ENCODE measurements around the gene HYAL3. TPM values are rescaled to one million over a fixed set of nuclear protein-coding genes. Genes with fewer than 3 reads are reported as not detected.
"Not testable (repeated sequence)": the region's sequence is repeated elsewhere in the genome, so short reads cannot be mapped to it uniquely, and the experiment has no call there.

The HYAL3 gene
- total RNA-seq, 2 donors from 2014 or later: 1.7 to 1.8 TPM

DNA sequence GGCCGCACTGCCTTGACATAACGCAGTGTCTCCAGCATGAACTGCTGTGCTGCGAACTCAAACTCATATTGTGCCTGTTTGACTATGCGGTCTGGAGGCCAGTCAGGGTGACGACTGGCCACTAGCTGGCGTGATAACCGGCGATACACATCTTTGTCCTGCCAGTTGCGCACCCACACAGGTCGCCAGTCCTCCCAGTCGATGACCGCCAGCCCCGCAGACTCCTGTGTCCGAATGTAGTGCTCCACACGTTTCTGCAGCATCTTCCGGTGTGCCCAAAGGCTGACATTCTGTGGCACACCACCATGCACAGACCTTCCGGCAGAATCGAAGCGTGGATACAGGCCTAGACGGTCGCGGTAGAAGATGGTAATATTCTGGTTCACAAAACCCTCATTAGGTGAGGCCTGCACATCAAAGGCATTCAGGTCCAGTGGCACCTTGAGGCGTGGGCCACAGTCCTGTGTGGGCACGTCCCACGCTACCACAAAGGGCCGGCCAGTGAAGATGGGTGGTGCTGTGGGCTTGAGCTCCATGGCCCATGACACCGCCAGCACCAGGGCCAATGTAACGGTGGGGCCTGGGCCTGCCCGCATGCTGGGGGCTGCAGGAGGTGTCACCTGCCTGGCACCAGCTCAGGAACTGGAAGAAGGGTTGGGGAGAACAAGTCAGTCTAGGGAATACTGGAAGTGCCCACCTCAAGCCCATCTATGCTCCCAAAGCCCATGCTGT is 20.9 kb upstream of the HYAL3 start:
- DNase-seq: no peak

DNA sequence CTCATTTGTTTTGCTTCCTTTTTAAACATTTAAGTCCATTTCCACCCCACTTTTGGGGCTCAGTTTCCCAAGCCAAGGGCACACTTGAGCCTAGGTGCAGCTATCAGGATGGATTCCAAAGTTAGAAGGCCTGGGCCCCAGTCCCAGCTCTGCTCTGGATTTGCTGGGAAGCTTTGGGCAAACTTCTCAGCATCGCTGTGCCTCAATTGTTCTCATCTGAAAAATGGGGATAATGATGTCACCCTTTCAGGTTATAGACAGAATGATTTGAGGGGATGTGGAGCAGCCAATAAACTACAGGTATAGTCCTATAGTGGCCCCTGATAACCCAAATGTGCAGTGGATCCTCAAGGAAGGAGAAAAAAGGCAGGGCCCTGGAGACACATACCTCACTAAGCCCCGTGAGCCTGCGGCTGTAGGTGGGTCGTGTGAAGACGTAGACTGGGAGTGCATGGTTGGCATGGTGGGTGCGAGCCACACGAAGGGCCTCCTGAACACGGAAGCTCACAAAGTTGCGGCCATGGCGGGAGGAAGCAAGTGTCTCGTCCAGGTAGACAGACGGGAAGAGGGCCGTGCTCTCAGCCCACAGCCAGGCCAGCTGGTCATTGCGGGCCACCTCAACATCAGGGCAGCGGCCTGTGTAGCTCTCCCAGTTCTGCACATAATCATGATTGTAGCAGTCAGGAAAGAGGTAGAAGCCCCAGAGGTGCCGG is 20.1 kb upstream of the HYAL3 start:
- ATAC-seq (no peak), DNase-seq (peak; percentile 23)
- intact Hi-C loops (cut with DNase I): no loop called here

More for the DNA sequence above, 20.9 kb upstream of the HYAL3 start:
- ATAC-seq: no peak
- intact Hi-C loops (cut with DNase I): loop anchor here in 1 of 2 donors (10.0 kb wide), 1 partner anchor 85 kb away; the partner anchor contains the start of gene GNAI2

DNA sequence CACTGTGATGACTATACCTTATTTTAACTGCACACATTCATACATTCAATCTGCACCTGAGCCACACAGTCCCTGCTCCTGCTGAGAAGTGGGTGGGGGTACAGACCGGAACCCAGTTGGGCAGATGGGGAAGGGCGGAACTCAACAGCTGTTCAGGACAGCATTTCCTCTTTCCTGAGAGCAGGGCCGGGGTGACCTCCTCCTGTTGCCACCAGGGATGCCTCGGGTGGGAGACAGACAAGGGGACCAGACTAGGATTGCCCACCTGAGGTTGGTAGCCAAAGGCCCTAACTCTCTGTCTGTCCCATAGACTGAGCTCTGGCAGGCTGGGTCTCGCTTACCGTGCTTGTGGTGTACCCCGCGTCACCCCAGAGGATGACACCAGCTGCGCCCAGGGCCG is 19.4 kb upstream of the HYAL3 start:
- no peak for ATAC-seq
- no peak for DNase-seq
- intact Hi-C loops (cut with DNase I): no loop called here

DNA sequence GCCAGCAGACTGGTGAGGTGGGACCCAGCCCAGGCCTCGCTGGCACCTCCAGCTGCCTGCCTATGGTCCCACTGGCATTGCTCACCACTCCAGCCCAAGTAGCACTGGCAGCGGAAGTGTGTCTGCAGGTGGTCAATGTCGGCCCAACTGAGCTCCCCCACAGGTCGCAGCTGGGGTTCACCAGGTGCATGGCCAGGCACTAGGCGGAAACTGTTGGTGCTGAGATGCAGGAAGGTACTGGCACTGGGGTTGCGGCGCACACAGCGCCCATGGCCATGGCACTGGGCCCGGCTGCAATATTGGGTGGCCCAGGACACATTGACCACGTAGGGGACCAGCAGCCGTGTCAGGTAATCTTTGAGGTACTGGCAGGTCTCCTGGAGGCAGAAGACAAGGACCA is 19.0 kb upstream of the HYAL3 start:
- ATAC-seq (no peak), DNase-seq (no peak)
- intact Hi-C loops (cut with DNase I): no loop called here

GRCh38 chr3:50317300-50317699 is 18.1 kb upstream of the HYAL3 start:
- intact Hi-C loops (cut with DNase I): no loop called here
- ATAC-seq (no peak), DNase-seq (no peak)

DNA sequence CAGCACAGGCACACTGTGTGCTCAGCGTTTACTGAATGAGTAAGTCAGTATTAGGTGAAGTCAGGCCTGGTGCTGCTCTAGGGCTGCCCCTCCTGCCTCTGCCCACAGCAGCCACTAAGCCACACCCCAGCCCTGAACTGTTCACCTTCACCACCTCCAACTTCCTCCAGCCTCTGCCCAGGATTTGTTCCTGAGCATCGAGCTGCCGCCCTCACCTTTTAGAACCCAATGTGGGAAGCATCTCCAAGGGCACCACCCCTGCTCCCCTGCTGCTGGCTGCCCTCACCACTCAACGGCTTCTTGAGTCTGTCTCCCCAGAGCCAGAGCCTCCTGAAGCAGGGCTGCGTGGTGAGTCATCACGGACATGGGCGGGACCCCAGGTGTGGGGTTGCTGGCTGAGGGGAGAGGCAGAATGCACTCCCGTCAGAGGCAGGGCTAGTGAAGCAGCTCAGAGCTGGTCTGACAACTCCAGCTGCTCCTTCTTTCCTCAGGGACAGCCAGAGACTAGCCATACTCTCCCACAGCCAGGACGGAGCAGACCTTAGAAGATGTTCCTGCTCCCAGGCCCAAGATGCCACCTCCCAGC is 17.5 kb upstream of the HYAL3 start:
- intact Hi-C loops (cut with DNase I): no loop called here
- DNase-seq (peak; percentile 66), ATAC-seq (peak in 1 of 2 donors; percentile 54)

DNA sequence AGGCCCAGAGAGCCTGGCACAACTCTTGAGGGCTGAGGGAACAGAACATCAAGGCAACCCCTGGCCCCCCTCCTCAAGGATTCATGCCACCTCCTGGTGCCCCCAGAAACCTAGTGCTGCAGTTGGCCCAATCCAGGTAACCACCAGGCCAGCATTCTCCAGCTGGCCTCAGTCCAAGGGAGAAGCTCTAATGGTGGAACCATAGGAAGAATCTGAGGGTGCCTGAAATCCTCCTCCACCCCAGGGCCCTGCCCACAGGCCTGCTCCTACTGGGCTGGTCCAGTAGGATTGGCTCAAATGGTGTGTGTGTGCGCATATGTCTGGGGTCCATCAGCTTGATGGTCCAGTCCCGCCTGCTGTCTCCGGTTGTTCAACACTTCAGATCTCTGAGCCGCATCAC is 15.6 kb upstream of the HYAL3 start:
- no peak for ATAC-seq
- DNase-seq: no peak
- intact Hi-C loops (cut with DNase I): no loop called here

- intact Hi-C loops (cut with DNase I): no loop called here
- ATAC-seq: no peak
- DNase-seq: no peak
Measured at GRCh38 chr3:50314342-50314741, 15.1 kb upstream of the HYAL3 start.

- intact Hi-C loops (cut with DNase I); ATAC-seq; DNase-seq: not testable (repeated sequence)
Measured at GRCh38 chr3:50312041-50312440, 12.8 kb upstream of the HYAL3 start.

- intact Hi-C loops (cut with DNase I): no loop called here
- DNase-seq (no peak), ATAC-seq (no peak)
Measured at GRCh38 chr3:50304601-50305000, 5.4 kb upstream of the HYAL3 start.

DNA sequence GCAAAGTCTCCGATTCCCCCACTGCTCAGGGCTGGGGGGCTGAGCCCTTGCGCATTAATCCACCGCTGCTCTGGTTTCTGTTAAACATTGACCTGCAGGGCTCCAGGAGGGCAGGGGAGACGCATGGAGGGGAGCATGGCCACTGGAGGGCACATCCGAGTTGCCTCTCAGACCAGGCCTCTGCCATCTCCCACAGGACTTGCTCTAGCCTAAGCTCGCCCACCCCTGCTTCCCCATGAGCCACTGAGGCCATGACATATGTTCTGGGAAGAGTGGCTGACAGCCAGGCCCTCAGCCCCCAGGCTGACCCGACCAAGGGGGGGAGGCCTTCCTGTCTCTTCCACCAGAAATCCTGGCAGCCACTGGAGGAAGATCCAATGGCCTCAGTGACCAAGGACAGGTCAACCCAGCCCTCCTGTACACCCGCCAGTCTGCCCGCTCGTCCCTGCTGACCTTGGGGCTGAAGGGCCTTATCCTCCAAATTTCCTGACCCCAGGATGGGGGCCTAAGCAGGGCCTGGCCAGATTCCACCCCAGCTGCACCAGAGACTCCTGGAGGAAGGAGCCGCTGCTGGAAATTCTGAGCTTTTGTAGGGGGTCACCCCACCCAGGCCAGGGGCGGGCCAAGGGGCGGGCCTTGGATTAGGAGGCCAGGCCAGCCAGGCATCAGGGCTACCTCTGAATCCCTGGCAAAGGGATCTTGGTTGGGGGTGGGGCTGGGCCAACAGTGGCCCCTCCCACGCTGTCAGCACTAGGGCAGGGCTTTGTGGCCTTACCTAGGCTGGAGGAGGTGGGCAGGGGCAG is 4.0 kb upstream of the HYAL3 start, which contains the start of gene HYAL1:
TSS of gene HYAL1 (minus strand) at position 562 of the 803 bp plus-strand sequence. CDS start 618 bp downstream, outside the sequence.
- DNase-seq: peak; percentile 88
- peak; percentile 4 to 26 for ATAC-seq
- intact Hi-C loops (cut with DNase I): no loop called here

GRCh38 chr3:50302095-50303012 is 3.1 kb upstream of the HYAL3 start:
- no peak for DNase-seq
- ATAC-seq: no peak
- intact Hi-C loops (cut with DNase I): no loop called here

DNA sequence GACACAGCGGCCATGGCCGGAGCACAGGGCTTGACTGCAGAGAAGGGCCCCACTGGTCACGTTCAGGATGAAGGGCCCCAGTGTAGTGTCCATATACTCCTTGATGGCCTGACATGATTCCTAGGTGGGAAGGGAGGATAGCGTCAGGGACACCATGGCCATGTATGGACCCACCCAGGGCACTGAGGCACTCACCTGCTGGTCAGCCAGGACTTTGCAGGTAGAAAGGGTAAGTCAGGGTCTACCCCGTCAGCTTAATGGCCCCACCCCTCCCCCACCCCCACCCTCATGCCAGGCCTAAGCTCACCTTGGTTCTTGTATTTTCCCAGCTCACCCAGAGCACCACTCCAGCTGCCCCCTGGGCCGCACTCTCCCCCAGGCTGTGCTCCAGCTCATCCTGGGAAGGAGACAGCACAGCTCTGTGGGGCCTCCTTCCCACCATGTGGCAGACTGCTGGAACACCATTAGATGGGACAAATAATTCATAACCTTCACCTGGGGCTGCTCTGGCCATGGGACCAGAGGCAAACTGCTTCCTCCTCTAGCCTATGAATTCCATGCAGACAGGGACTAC is 1.6 kb upstream of the HYAL3 start:
- DNase-seq: no peak
- intact Hi-C loops (cut with DNase I): no loop called here
- no peak for ATAC-seq

GRCh38 chr3:50299929-50300680 is 900 bp upstream of the HYAL3 start:
- intact Hi-C loops (cut with DNase I): no loop called here
- ATAC-seq: peak in 1 of 2 donors; percentile 2
- DNase-seq: no peak

- no peak for DNase-seq
- intact Hi-C loops (cut with DNase I): no loop called here
- ATAC-seq: no peak
Measured at GRCh38 chr3:50299638-50299928, 378 bp upstream of the HYAL3 start.

DNA sequence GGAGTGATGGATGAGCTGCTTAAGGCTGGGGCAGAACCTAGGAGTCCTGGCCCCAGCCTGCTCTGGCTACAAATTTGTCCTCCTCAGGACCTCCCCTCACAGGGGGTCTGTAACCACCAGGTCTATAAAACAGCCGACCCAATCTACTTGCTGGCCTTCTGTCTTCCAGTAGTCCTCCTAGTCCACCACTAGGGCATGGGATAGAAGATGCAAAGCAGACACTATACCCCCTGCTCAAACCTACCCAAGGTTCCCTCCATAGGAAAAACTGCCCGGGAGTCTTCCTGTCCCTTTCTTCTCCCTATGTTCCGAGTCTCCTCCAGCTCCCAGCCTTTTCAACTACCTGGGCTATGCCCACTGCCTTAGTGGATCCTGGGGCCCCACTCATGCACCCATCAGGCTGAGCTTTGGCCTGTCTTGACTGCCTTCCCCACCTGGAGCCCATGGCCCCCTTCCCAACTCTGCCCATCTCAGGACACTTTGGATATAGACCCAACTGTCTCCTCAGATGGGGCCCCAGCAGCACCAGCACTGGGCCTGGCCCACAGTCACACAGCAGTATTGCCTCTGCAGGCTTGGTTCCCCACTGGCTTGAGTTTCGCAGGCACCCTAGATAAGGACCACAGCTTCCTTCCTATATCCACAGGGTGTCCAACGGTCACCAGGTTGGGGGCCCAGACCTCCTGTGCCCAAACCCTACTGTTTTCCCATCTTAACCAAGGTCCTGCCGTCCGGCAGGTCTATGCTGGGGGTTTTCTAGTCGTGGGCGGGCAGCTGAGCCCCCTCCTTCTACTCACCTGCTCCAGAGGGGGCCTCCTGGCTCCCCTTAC is 1.1 kb downstream of the HYAL3 start:
- intact Hi-C loops (cut with DNase I): no loop called here
- DNase-seq (no peak), ATAC-seq (no peak)

- ATAC-seq (no peak), DNase-seq (no peak)
- intact Hi-C loops (cut with DNase I): no loop called here
Measured at GRCh38 chr3:50297384-50297775, 1.8 kb downstream of the HYAL3 start.
